GM12891 (cell line): Measurements from ENCODE around the gene TBL1X.

Experiments used
- POLR2A ChIP-seq: IDR thresholded peaks from 2 replicates; pipeline ENCODE4 v1.6.1; 2011; ENCODE audit warnings: low read depth, low read length, control low read depth
- POLR2AphosphoS5 ChIP-seq: IDR thresholded peaks from 2 replicates; pipeline ENCODE4 v1.6.1; 2011; ENCODE audit warnings: low read depth, low read length, control low read depth
- TAF1 ChIP-seq: IDR thresholded peaks from 2 replicates; pipeline ENCODE4 v1.6.1; 2011; ENCODE audit warnings: low read depth, low read length, control low read depth

- TF ChIP-seq POLR2AphosphoS5 = no peak
- TF ChIP-seq TAF1 = no peak
- TF ChIP-seq POLR2A = no peak
Observed at GRCh38 chrX:9443327-9443726, 21.5 kb upstream of the TBL1X start.
